ENCODE measurements around the gene GNG13. TPM values are rescaled to one million over a fixed set of nuclear protein-coding genes. Genes with fewer than 3 reads are reported as not detected.
"Not testable (repeated sequence)": the region's sequence is repeated elsewhere in the genome, so short reads cannot be mapped to it uniquely, and the experiment has no call there.

The GNG13 gene
- total and polyA plus RNA-seq, 7 donors, result not detected

GRCh38 chr16:838741-839140, 38.2 kb upstream of the GNG13 start:
- Histone ChIP-seq H3K36me3 (ENCODE audit: insufficient read depth in 1 of 2, low read depth in 1 of 2) (no peaks in the 10 kb centered on the region), H3K4me3 (no peak overlapping the region), H3K9me3 (peaks cover 15% of the 10 kb centered on the region), H3K27me3 (ENCODE audit: insufficient read depth in 3 of 3, low read length in 2 of 3) (peaks cover 0 to 41% (median 9%) of the 10 kb centered on the region in 3 donors), H3K4me1 (no peaks in the 10 kb centered on the region), H3K27ac (no peak overlapping the region)
- no peak for ATAC-seq
- DNase-seq, result no peak
- TF ChIP-seq CTCF (IDR thresholded peaks at IDR 0.05), result no peak
- intact Hi-C loops (cut with DNase I), result no loop called here
- WGBS, 3 donors, result 83 to 87% (median 83%) methylated on average over 13 to 14 of the region's 14 CpGs

DNA sequence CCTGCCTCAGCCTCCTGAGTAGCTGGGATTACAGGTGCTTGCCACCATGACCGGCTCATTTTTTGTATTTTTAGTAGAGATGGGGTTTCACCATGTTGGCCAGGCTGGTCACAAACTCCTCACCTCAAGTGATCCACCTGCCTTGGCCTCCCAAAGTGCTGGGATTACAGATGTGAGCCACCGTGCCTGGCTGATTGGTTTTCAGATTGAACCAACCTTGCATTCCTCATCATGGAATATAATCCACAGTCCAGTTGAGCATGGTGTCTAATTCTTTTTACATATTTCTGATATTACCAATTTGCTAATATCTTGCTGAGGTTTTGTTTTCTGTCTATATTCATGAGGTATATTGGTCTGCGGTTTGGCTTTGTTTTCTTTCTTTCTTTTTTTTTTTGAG, 36.3 kb upstream of the GNG13 start:
- DNase-seq; H3K36me3 ChIP-seq (ENCODE audit: insufficient read depth in 1 of 2, low read depth in 1 of 2); ATAC-seq; intact Hi-C loops (cut with DNase I); H3K27ac ChIP-seq; H3K4me1 ChIP-seq; H3K4me3 ChIP-seq: not testable (repeated sequence)
- 88 to 95% (median 94%) methylated on average over 3 of the region's 3 CpGs for WGBS, 3 donors
- H3K9me3 ChIP-seq, result peaks cover 15% of the 10 kb centered on the region
- peaks cover 0 to 49% (median 10%) of the 10 kb centered on the region in 3 donors for H3K27me3 ChIP-seq (ENCODE audit: insufficient read depth in 3 of 3, low read length in 2 of 3)

DNA sequence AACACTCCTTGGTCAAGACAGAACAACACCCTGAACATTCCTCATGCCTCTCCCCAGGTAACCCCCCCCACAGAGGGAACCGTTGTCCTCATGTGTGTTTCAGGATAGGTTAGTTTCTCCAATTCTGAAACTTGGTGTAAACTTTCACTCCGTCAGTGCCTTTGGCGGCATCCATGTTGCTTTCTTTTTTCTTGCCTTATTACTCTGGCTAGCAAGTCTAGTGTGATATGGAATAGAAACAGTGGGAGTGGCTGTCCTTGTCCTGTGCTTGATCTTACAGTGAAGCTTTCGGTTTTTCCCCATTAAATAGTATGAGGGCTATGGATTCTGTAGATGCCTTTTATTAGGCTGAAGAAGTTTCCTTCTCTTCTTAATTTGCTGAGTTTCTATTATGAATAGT, 35.7 kb upstream of the GNG13 start:
- no peaks in the 10 kb centered on the region for H3K4me1 ChIP-seq
- TF ChIP-seq CTCF (IDR thresholded peaks at IDR 0.05), result no peak
- H3K9me3 ChIP-seq, result peaks cover 15% of the 10 kb centered on the region
- no peak for ATAC-seq
- intact Hi-C loops (cut with DNase I), result no loop called here
- 92% methylated on average over 4 of the region's 4 CpGs for WGBS, 3 donors
- H3K27ac ChIP-seq, result no peak overlapping the region
- peaks cover 0 to 49% (median 10%) of the 10 kb centered on the region in 3 donors for H3K27me3 ChIP-seq (ENCODE audit: insufficient read depth in 3 of 3, low read length in 2 of 3)
- no peaks in the 10 kb centered on the region for H3K36me3 ChIP-seq (ENCODE audit: insufficient read depth in 1 of 2, low read depth in 1 of 2)
- DNase-seq, result no peak
- no peak overlapping the region for H3K4me3 ChIP-seq

GRCh38 chr16:835373-835772, 34.8 kb upstream of the GNG13 start:
- TF ChIP-seq CTCF (IDR thresholded peaks at IDR 0.05), result no peak

DNA sequence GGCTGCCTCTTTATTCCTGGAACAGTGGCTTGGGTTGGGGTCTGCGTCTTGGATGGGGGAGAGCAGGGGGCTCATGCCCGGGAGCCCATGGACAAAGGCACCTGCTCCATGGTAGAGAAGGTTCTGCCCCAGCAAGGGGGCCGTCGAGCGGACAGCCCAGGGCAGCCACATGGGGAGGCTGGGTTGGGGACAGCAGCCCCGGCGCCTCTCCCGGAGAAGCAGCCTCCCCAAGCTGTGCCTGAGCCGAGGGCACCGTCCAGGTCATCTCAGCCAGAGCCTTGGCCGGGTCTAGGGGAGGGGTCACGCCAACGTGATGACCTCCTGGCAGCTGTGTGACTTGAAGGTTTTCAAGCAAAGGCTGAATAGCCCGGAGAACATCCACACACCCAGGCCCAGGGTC, 32.9 kb upstream of the GNG13 start:
- Histone ChIP-seq H3K9me3 (peaks cover 15% of the 10 kb centered on the region), H3K27me3 (ENCODE audit: insufficient read depth in 3 of 3, low read length in 2 of 3) (peaks cover 0 to 29% (median 7%) of the 10 kb centered on the region in 3 donors)
- intact Hi-C loops (cut with DNase I), result no loop called here

More at GRCh38 chr16:835373-835772, 34.8 kb upstream of the GNG13 start:
- no peak for DNase-seq
- Histone ChIP-seq H3K27me3 (ENCODE audit: insufficient read depth in 3 of 3, low read length in 2 of 3) (peaks cover 0 to 48% (median 7%) of the 10 kb centered on the region in 3 donors), H3K4me1 (no peaks in the 10 kb centered on the region), H3K27ac (no peak overlapping the region), H3K9me3 (peaks cover 15% of the 10 kb centered on the region), H3K36me3 (ENCODE audit: insufficient read depth in 1 of 2, low read depth in 1 of 2) (no peaks in the 10 kb centered on the region), H3K4me3 (no peak overlapping the region)
- 91 to 96% (median 93%) methylated on average over 8 to 10 of the region's 10 CpGs for WGBS, 3 donors
- intact Hi-C loops (cut with DNase I), result no loop called here
- no peak for ATAC-seq

More for the DNA sequence above, 32.9 kb upstream of the GNG13 start:
- no peak for TF ChIP-seq CTCF (IDR thresholded peaks at IDR 0.05)
- DNase-seq, result no peak
- Histone ChIP-seq H3K27ac (no peak overlapping the region), H3K36me3 (ENCODE audit: insufficient read depth in 1 of 2, low read depth in 1 of 2) (no peaks in the 10 kb centered on the region), H3K4me1 (no peaks in the 10 kb centered on the region), H3K4me3 (no peak overlapping the region)
- ATAC-seq, result no peak
- WGBS, 3 donors, result 73 to 84% (median 80%) methylated on average over 13 to 14 of the region's 14 CpGs

Data from psoas muscle (tissue), 8 donors.